HFFc6 (cell line): ENCODE data around the gene NEFH. TPM values are rescaled to one million over a fixed set of nuclear protein-coding genes. Genes with fewer than 3 reads are reported as not detected.

Source experiments
- DNase-seq: peaks from one replicate; pipeline ENCODE4 v3.0.0-alpha.2; 2018
- H3K27ac Mint-ChIP-seq: 2 replicates; pipeline ENCODE4 v1.8.0; 2020; ENCODE audit warnings: mild to moderate bottlenecking, mixed read lengths
- H3K27me3 Mint-ChIP-seq: 2 replicates; pipeline ENCODE4 v1.8.0; 2021; ENCODE audit warnings: mild to moderate bottlenecking, moderate library complexity, mixed read lengths; ENCODE audit not compliant: insufficient read depth
- H3K36me3 Mint-ChIP-seq: 2 replicates; pipeline ENCODE4 v1.8.0; 2021; ENCODE audit warnings: low read depth, mixed read lengths
- H3K4me1 Mint-ChIP-seq: 2 replicates; pipeline ENCODE4 v1.8.0; 2020; ENCODE audit warnings: low read depth, mixed read lengths
- H3K4me3 Mint-ChIP-seq: 2 replicates; pipeline ENCODE4 v1.8.0; 2020; ENCODE audit warnings: mild to moderate bottlenecking, moderate library complexity, mixed read lengths
- H3K9me3 Mint-ChIP-seq: 2 replicates; pipeline ENCODE4 v1.8.0; 2020; ENCODE audit warnings: mild to moderate bottlenecking, mixed read lengths
- CTCF ChIP-seq: fragments of 200-600 bp; sonication (generic); IDR thresholded peaks from 2 replicates; pipeline ENCODE4 v1.5.0; 2021; ENCODE audit warnings: antibody characterized with exemption, mild to moderate bottlenecking
- total RNA-seq, 6 experiments: library from RNA; stranded (reverse); fragmentation: NEBNext Ultra II Directional; extraction: Animal tissue kit (Norgen Biotek cat#: 25700); gene quantifications; 2 replicates in 1 of 6; 3 replicates in 5 of 6; pipeline ENCODE4 v1.2.3, GENCODE V29; 2021

NEFH gene
- total RNA-seq, 6 experiments from 2014 or later, result not detected

DNA sequence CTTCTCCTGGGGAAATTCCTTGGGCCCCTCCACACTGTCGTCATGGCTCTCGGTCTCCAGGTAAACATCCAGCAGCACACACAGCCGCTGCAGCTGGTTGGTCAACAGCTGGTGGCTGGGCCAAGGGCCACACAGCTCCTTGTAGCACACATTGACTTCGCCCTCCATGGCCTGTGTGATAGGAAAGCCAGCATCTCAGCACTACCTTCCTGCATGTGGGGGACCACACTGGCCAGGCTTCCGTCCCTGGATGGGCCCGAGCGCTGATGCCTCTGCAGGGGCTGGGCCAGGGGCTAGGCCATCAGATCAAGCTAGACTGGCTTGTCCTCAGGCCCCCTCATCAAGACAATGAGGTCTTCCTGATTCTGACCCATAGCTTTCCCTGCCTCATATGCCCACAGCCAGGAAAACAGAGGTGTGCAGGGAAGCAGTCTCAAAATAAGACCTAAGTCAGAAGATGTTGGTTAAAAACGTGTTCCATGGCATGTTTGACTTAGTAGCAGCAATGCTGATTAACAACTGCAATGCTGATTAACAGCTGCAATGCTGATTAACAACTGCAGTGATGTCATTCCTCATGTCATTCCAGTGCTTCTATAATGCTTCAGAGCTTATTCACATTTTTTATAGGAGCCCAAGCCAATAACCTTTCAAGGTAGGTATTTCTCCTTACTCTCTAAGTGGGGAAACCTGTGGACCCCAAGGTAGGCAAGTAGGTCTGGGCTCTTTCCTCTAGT lies 31.3 kb downstream of the NEFH start:
- Mint-ChIP-seq H3K9me3 (no peaks in the 10 kb centered on the region), H3K36me3 (peaks cover 29% of the 10 kb centered on the region; the same call in 1 of the 2 replicates), H3K4me3 (no peak overlapping the region), H3K27ac (no peak overlapping the region), H3K27me3 (no peaks in the 10 kb centered on the region; the same call in 1 of the 2 replicates), H3K4me1 (no peaks in the 10 kb centered on the region)
- DNase-seq, result no peak
- no peak for TF ChIP-seq CTCF

DNA sequence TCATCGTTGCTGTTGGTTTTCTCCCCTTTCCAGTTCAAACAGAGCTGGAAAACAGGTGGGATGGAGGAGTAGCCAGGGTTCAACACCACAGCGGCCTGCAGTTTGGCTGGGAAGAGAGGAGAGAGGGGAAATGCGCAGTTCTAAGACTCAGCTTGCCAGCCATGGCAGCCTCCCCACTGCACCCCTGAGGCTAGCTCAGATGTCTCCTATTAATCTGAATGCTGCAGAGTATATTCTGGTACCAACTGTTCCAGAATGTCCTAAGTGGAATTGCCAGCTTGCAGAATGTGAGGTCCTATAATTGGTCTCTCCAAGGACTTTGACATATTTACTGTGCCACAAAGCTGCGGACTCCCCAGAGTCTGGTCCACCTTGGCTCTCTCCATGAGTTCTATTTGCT lies 32.0 kb downstream of the NEFH start:
- no peak overlapping the region for H3K4me3 Mint-ChIP-seq
- no peaks in the 10 kb centered on the region; the same call in 1 of the 2 replicates for H3K27me3 Mint-ChIP-seq
- no peaks in the 10 kb centered on the region for H3K9me3 Mint-ChIP-seq
- H3K27ac Mint-ChIP-seq, result no peak overlapping the region
- TF ChIP-seq CTCF, result no peak
- no peak for DNase-seq
- peaks cover 25% of the 10 kb centered on the region; the same call in 1 of the 2 replicates for H3K36me3 Mint-ChIP-seq
- no peaks in the 10 kb centered on the region for H3K4me1 Mint-ChIP-seq

DNA sequence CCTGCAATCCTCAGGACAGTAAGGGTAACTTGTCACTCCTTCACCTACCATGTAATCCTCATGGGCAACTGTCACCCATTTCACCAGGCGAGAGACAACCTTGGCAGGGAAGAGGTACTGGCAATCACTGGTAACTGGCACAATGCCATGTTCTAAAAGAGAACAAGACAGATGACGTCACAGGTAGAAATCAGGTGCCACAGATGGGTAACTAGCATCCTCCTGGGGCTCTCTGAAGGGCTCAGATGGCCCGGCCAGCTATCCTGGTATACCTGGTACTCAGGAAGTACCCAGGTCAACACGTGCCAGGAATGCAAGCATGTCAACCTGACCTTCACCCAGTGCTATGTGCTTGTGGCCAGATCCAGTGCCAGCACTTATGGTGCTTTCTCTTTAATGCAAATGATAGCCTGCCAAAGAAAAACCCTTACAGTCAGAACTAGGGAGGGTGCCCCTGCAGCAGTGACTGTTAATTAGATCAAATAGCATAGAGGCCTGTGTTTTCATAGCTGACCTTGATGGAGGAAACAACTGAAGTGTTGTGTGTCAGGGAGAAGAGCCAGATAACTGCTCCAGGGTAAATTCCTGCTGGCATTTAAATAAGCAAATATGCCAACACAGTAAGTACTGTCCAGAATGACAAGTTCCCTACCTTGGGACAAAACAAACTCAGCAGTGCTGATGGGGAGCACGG lies 37.3 kb downstream of the NEFH start:
- no peak overlapping the region for H3K27ac Mint-ChIP-seq
- no peak for DNase-seq
- H3K9me3 Mint-ChIP-seq, result no peaks in the 10 kb centered on the region
- H3K4me1 Mint-ChIP-seq, result peaks cover 20% of the 10 kb centered on the region
- no peaks in the 10 kb centered on the region; the same call in none of the 2 replicates for H3K27me3 Mint-ChIP-seq
- TF ChIP-seq CTCF, result no peak
- peaks cover 21% of the 10 kb centered on the region for H3K36me3 Mint-ChIP-seq
- H3K4me3 Mint-ChIP-seq, result no peak overlapping the region

- H3K4me1 Mint-ChIP-seq, result peaks cover 20% of the 10 kb centered on the region
- no peak for TF ChIP-seq CTCF
- no peaks in the 10 kb centered on the region; the same call in none of the 2 replicates for H3K27me3 Mint-ChIP-seq
- no peak overlapping the region for H3K27ac Mint-ChIP-seq
- H3K9me3 Mint-ChIP-seq, result no peaks in the 10 kb centered on the region
- H3K4me3 Mint-ChIP-seq, result no peak overlapping the region
- peaks cover 24% of the 10 kb centered on the region for H3K36me3 Mint-ChIP-seq
- no peak for DNase-seq
Measured at GRCh38 chr22:29518427-29518826, 38.4 kb downstream of the NEFH start.

GRCh38 chr22:29519996-29520395 lies 40.0 kb downstream of the NEFH start:
- H3K4me1 Mint-ChIP-seq, result peaks cover 28% of the 10 kb centered on the region
- no peak for DNase-seq
- H3K4me3 Mint-ChIP-seq, result no peak overlapping the region
- H3K9me3 Mint-ChIP-seq, result no peaks in the 10 kb centered on the region
- peaks cover 33% of the 10 kb centered on the region for H3K36me3 Mint-ChIP-seq
- peak overlapping the region; percentile 96 for H3K27ac Mint-ChIP-seq
- TF ChIP-seq CTCF, result no peak
- H3K27me3 Mint-ChIP-seq, result no peaks in the 10 kb centered on the region; the same call in none of the 2 replicates
